Spleen (tissue), 11 donors: ENCODE results near the gene NECTIN1. TPM values are rescaled to one million over a fixed set of nuclear protein-coding genes. Genes with fewer than 3 reads are reported as not detected.

Source experiments
- DNase-seq: peaks from one replicate; pipeline ENCODE4 v3.0.0-alpha.2; 2020
- H3K27ac ChIP-seq, 8 donors: fragments of 200-600 bp; sonication (generic) in 7 of 8; 1 replicate in 4 of 8; 2 replicates in 4 of 8; pipeline versions ENCODE4 v1.5.0 to v1.8.0; 2016 to 2021; ENCODE audit warnings: inconsistent platforms in 4 of 8, mild to moderate bottlenecking in 4 of 8, moderate library complexity in 1 of 8
- H3K27me3 ChIP-seq, 7 donors: fragments of 200-600 bp; sonication (generic) in 6 of 7; replicated peaks in 1 of 7; 1 replicate in 4 of 7; 2 replicates in 3 of 7; pipeline versions ENCODE4 v1.5.0 to v1.8.0; 2016 to 2021; ENCODE audit warnings: inconsistent platforms in 3 of 7, mild to moderate bottlenecking in 1 of 7
- H3K36me3 ChIP-seq, 6 donors: fragments of 200-600 bp; sonication (generic) in 5 of 6; 1 replicate in 4 of 6; 2 replicates in 2 of 6; pipeline versions ENCODE4 v1.5.0 to v1.8.0; 2016 to 2021; ENCODE audit warnings: inconsistent platforms in 2 of 6
- H3K4me1 ChIP-seq, 6 donors: fragments of 200-600 bp; sonication (generic) in 5 of 6; 1 replicate in 3 of 6; 2 replicates in 3 of 6; pipeline versions ENCODE4 v1.5.0 to v1.8.0; 2016 to 2021; ENCODE audit warnings: inconsistent platforms in 3 of 6
- H3K4me3 ChIP-seq, 8 donors: fragments of 200-600 bp; sonication (generic) in 7 of 8; 1 replicate in 4 of 8; 2 replicates in 4 of 8; pipeline versions ENCODE4 v1.5.0 to v1.8.0; 2016 to 2021; ENCODE audit warnings: inconsistent platforms in 4 of 8, mild to moderate bottlenecking in 4 of 8, moderate library complexity in 2 of 8
- H3K9me3 ChIP-seq, 8 donors: fragments of 200-600 bp; sonication (generic) in 7 of 8; 1 replicate in 4 of 8; 2 replicates in 4 of 8; pipeline versions ENCODE4 v1.5.0 to v1.8.0; 2016 to 2021; ENCODE audit warnings: inconsistent platforms in 4 of 8
- CTCF ChIP-seq, 11 experiments: fragments of 200-600 bp in 7 of 11; fragments of 450-650 bp in 4 of 11; sonication (generic) in 4 of 11; IDR thresholded peaks in 8 of 11; conservative IDR thresholded peaks in 3 of 11; 1 replicate in 7 of 11; 2 replicates in 4 of 11; pipeline versions ENCODE4 v1.4.0 to v1.8.0; 2016 to 2021; ENCODE audit warnings: antibody characterized with exemption in 11 of 11, inconsistent platforms in 4 of 11, mild to moderate bottlenecking in 1 of 11
- POLR2A ChIP-seq, 3 donors: fragments of 450-650 bp; IDR thresholded peaks; one replicate each; pipeline ENCODE4 v1.5.1; 2017; ENCODE audit warnings: antibody characterized with exemption in 3 of 3, mild to moderate bottlenecking in 1 of 3
- POLR2AphosphoS5 ChIP-seq, 3 donors: sonication (generic); formaldehyde crosslinking; IDR thresholded peaks; one replicate each; pipeline ENCODE4 v1.5.1; 2017; ENCODE audit warnings: antibody characterized with exemption in 3 of 3
- whole genome bisulfite sequencing, 5 donors: extraction: QIAGEN DNeasy Blood & Tissue Kit in 3 of 5; methylation state at CpG; one replicate each; pipeline versions ENCODE4 v1.1.5 to v1.1.7; 2013 to 2018; 5-methylcytosine and 5-hydroxymethylcytosine counted together
- intact Hi-C: fragments of 100-400 bp; cut with DNase I; formaldehyde crosslinking; loops from one replicate; pipeline ENCODE4 v1.15.0; 2023; ENCODE audit warnings: low total_unique reads
- polyA plus RNA-seq, 3 donors: library from polyadenylated mRNA; stranded (reverse); fragments of 200-250 nt; gene quantifications; one replicate each; pipeline ENCODE4 v1.2.1, GENCODE V29; 2013
- total RNA-seq, 7 donors: library from RNA; depleted of rRNA in 3 of 7; stranded (reverse); fragments of >200 nt in 3 of 7; fragmentation: NEBNext Ultra II Directional in 4 of 7; extraction: Animal tissue kit (Norgen Biotek cat#: 25700) in 4 of 7; gene quantifications; one replicate each; pipeline versions ENCODE4 v1.1.0 to v1.2.1, GENCODE V29; 2016 to 2021
- donor health status: healthy with polysubstance abuse.
- donor health status: DM: no; HTN: no; CAD: no; lungs with moderate emphysema.
- donor health status: DM: no; HTN: no; CAD: no.
- donor health status: Bipolar disorder and iron deficiency.
- donor health status: healthy.
- donor health status: DM: no; HTN: no; CAD: no.
- donor health status: DM: yes; HTN: yes; CAD: no.

NECTIN1 gene
- total and polyA plus RNA-seq, 10 donors, result 0.67 to 16.2 (median 5.8) TPM

GRCh38 chr11:119676461-119677020 is 52.5 kb downstream of the NECTIN1 start:
- H3K4me3 ChIP-seq, result no peak overlapping the region
- H3K27ac ChIP-seq, result no peak overlapping the region
- peaks cover 0 to 69% (median 40%) of the 10 kb centered on the region in 6 donors for H3K4me1 ChIP-seq
- intact Hi-C loops, result no loop called here
- TF ChIP-seq POLR2A (IDR thresholded peaks at IDR 0.05) (no peak), POLR2AphosphoS5 (IDR thresholded peaks at IDR 0.05) (no peak), CTCF (IDR thresholded peaks at IDR 0.05 in 8 of 11, conservative IDR thresholded peaks at IDR 0.05 in 3 of 11) (no peak)
- DNase-seq, result no peak
- H3K36me3 ChIP-seq, result peaks cover 0 to 38% (median 3%) of the 10 kb centered on the region in 6 donors
- no peaks in the 10 kb centered on the region for H3K27me3 ChIP-seq
- 66 to 88% (median 83%) methylated on average over 10 of the region's 10 CpGs for WGBS, 5 donors
- H3K9me3 ChIP-seq, result peaks cover 0 to 14% (median 3%) of the 10 kb centered on the region in 8 donors

- Histone ChIP-seq H3K4me3 (peak overlapping the region in 1 of 8 donors; percentile 31), H3K27me3 (no peaks in the 10 kb centered on the region), H3K36me3 (peaks cover 0 to 38% (median 3%) of the 10 kb centered on the region in 6 donors), H3K27ac (peak overlapping the region in 4 of 8 donors; percentile 9 to 55 (median 51)), H3K9me3 (peaks cover 0 to 14% (median 3%) of the 10 kb centered on the region in 8 donors), H3K4me1 (peaks cover 0 to 60% (median 41%) of the 10 kb centered on the region in 6 donors)
- 24 to 41% (median 29%) methylated on average over 13 to 15 of the region's 15 CpGs for WGBS, 5 donors
- TF ChIP-seq POLR2AphosphoS5 (IDR thresholded peaks at IDR 0.05), result peak in 2 of 3 donors; percentile 4 to 60
- TF ChIP-seq POLR2A (IDR thresholded peaks at IDR 0.05), result no peak
- no peak for TF ChIP-seq CTCF (IDR thresholded peaks at IDR 0.05 in 8 of 11, conservative IDR thresholded peaks at IDR 0.05 in 3 of 11)
- DNase-seq, result peak; percentile 84
- intact Hi-C loops, result no loop called here
These were observed 55.2 kb downstream of the NECTIN1 start for GRCh38 chr11:119673759-119674336.

- WGBS, 5 donors, result 82 to 96% (median 87%) methylated on average over 12 to 13 of the region's 13 CpGs
- no peak for DNase-seq
- H3K4me3 ChIP-seq, result peak overlapping the region in 1 of 8 donors; percentile 31
These were observed 55.8 kb downstream of the NECTIN1 start for GRCh38 chr11:119673052-119673758.

More at GRCh38 chr11:119673052-119673758, 55.8 kb downstream of the NECTIN1 start:
- TF ChIP-seq POLR2A (IDR thresholded peaks at IDR 0.05), result no peak
- TF ChIP-seq CTCF (IDR thresholded peaks at IDR 0.05 in 8 of 11, conservative IDR thresholded peaks at IDR 0.05 in 3 of 11), result no peak
- no peak for TF ChIP-seq POLR2AphosphoS5 (IDR thresholded peaks at IDR 0.05)
- peaks cover 0 to 34% (median 3%) of the 10 kb centered on the region in 6 donors for H3K36me3 ChIP-seq
- H3K27me3 ChIP-seq, result no peaks in the 10 kb centered on the region
- H3K27ac ChIP-seq, result peak overlapping the region in 5 of 8 donors; percentile 9 to 55 (median 53)
- H3K9me3 ChIP-seq, result peaks cover 0 to 11% (median 3%) of the 10 kb centered on the region in 8 donors
- peaks cover 0 to 60% (median 41%) of the 10 kb centered on the region in 6 donors for H3K4me1 ChIP-seq
- intact Hi-C loops, result no loop called here
